ENCODE data around the gene LDB2. TPM values are rescaled to one million over a fixed set of nuclear protein-coding genes. Genes with fewer than 3 reads are reported as not detected.

Gene LDB2
- polyA plus RNA-seq, 2 of the 4 experiments (the other 2 are of a cell fraction) = not detected

GRCh38 chr4:16671741-16672140, 226.7 kb downstream of the LDB2 start:
- FAIRE-seq = no peak
- ChIA-PET POLR2A (no interaction called here), CTCF (no interaction called here)
- Histone ChIP-seq H3K4me3 (no peak overlapping the region), H3K27ac (no peak overlapping the region), H3K4me1 (no peaks in the 10 kb centered on the region), H3K9me3 (no peaks in the 10 kb centered on the region), H3K4me2 (no peak overlapping the region)
- ATAC-seq = no peak
- 0% methylated on average over 2 of the region's 2 CpGs for WGBS (ENCODE audit: missing lambda C conversion rate)
- DNase-seq (ENCODE audit: low read depth in 1 of 2, low spot score in 1 of 2) = no peak
- TF ChIP-seq POLR2AphosphoS2 (conservative IDR thresholded peaks at IDR 0.05; ENCODE audit: low read length) (no peak), EHMT2 (IDR thresholded peaks at IDR 0.05; ENCODE audit: low read depth) (no peak), CEBPB (IDR thresholded peaks at IDR 0.05) (no peak), HOXA7 (CRISPR knock-in tag; IDR thresholded peaks at IDR 0.05) (no peak), ESRRA (IDR thresholded peaks at IDR 0.05; ENCODE audit: borderline replicate concordance, low read length) (no peak)

- FAIRE-seq = no peak
- no peak overlapping the region for H3K4me3 ChIP-seq
- H3K9me3 ChIP-seq = no peaks in the 10 kb centered on the region
- ChIA-PET CTCF (no interaction called here), POLR2A (no interaction called here)
- WGBS (ENCODE audit: missing lambda C conversion rate) = 0% methylated on average over 1 of the region's 1 CpG
- TF ChIP-seq HOXB5 (CRISPR knock-in tag; IDR thresholded peaks at IDR 0.05) = no peak
- TF ChIP-seq REST (IDR thresholded peaks at IDR 0.05) = no peak
- no peak for TF ChIP-seq CHD2 (IDR thresholded peaks at IDR 0.05; ENCODE audit: low read length, partially characterized antibody)
- no peak for TF ChIP-seq SMC3 (IDR thresholded peaks at IDR 0.05)
- TF ChIP-seq EHF (CRISPR knock-in tag; IDR thresholded peaks at IDR 0.05) = no peak
- no peak for TF ChIP-seq MAFK (IDR thresholded peaks at IDR 0.05; ENCODE audit: partially characterized antibody)
- TF ChIP-seq MYC (IDR thresholded peaks at IDR 0.05; ENCODE audit: borderline replicate concordance, low read length) = no peak
- no peak for TF ChIP-seq ELK1 (IDR thresholded peaks at IDR 0.05; ENCODE audit: low read depth, low read length)
- no peak for TF ChIP-seq PBX3 (IDR thresholded peaks at IDR 0.05)
- TF ChIP-seq FOXS1 (CRISPR knock-in tag; IDR thresholded peaks at IDR 0.05) = no peak
- no peaks in the 10 kb centered on the region for H3K4me1 ChIP-seq
- no peak for ATAC-seq
- no peak overlapping the region for H3K27ac ChIP-seq
- DNase-seq (ENCODE audit: low read depth in 1 of 2, low spot score in 1 of 2) = no peak
- no peak overlapping the region for H3K4me2 ChIP-seq
Observed at GRCh38 chr4:16670727-16671126, 227.7 kb downstream of the LDB2 start.

- no peak for FAIRE-seq
Observed at GRCh38 chr4:16669036-16669435, 229.4 kb downstream of the LDB2 start.

More at GRCh38 chr4:16669036-16669435, 229.4 kb downstream of the LDB2 start:
- Histone ChIP-seq H3K27ac (no peak overlapping the region), H3K9me3 (no peaks in the 10 kb centered on the region), H3K4me2 (no peak overlapping the region), H3K4me1 (no peaks in the 10 kb centered on the region), H3K4me3 (no peak overlapping the region)
- ATAC-seq = no peak
- no peak for DNase-seq (ENCODE audit: low read depth in 1 of 2, low spot score in 1 of 2)
- ChIA-PET POLR2A (no interaction called here), CTCF (no interaction called here)
- no peak for TF ChIP-seq TP53 (CRISPR knock-in tag; IDR thresholded peaks at IDR 0.05)
- TF ChIP-seq CBX8 (IDR thresholded peaks at IDR 0.05) = no peak
- no peak for TF ChIP-seq ESRRA (IDR thresholded peaks at IDR 0.05; ENCODE audit: borderline replicate concordance, low read length)
- TF ChIP-seq HES2 (IDR thresholded peaks at IDR 0.05) = no peak
- no peak for TF ChIP-seq HMGXB4 (CRISPR knock-in tag; IDR thresholded peaks at IDR 0.05; ENCODE audit: borderline replicate concordance)
- TF ChIP-seq ELK1 (IDR thresholded peaks at IDR 0.05; ENCODE audit: low read depth, low read length) = no peak
- no peak for TF ChIP-seq BCL3 (IDR thresholded peaks at IDR 0.05)

All from A549 (cell line).